Left lobe of liver (tissue), 2 donors: ENCODE results near the gene INPP1. TPM values are rescaled to one million over a fixed set of nuclear protein-coding genes. Genes with fewer than 3 reads are reported as not detected.
A peak's percentile ranks its signal among the peaks of the same experiment; 100 is the strongest.
"Not testable (repeated sequence)": the region's sequence is repeated elsewhere in the genome, so short reads cannot be mapped to it uniquely, and the experiment has no call there.

Experiments
- ATAC-seq: fragments of 200-7000 bp; cut with Tn5 transposase; one replicate; pipeline ENCODE4 v1.9.1; 2020; ENCODE audit warnings: mild to moderate bottlenecking, moderate library complexity
- DNase-seq: peaks from one replicate; pipeline ENCODE4 v3.0.0-alpha.2; 2020; ENCODE audit warnings: low spot score
- total RNA-seq: library from RNA; stranded (reverse); gene quantifications from one replicate; pipeline ENCODE4 v1.2.1, GENCODE V29; 2021
- donor health status: DM: no; HTN: no; CAD: no; lungs with moderate emphysema.
- donor health status: DM: no; HTN: yes; CAD: no.

Gene INPP1
- total RNA-seq, 1 donor from 2014 or later, result 12.4 TPM

DNA sequence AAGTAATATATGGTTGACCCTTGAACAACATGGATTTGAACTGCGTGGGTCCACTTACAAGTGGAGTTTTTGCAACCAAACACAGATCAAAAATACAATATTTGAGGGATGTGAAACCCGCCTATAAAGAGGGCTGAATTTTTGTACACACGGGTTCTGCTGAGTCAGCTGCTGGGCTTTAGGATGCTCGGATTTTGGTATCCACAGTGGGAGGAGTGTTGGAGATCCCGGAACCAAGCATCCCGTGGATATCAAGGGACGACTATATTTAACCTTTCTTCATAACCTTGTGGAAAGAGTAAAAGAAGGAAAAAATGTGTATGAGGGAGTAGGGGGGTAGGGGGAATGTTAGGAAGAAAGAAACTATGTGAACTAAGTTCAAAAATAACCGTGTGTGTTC lies 10.0 kb upstream of the INPP1 start:
- DNase-seq, result no peak
- no peak for ATAC-seq

GRCh38 chr2:190333928-190334327 lies 9.5 kb upstream of the INPP1 start:
- DNase-seq, result no peak
- no peak for ATAC-seq

- DNase-seq (peak; percentile 68), ATAC-seq (peak; percentile 90)
These were observed 8.7 kb upstream of the INPP1 start for GRCh38 chr2:190334479-190335224.

- peak; percentile 62 for ATAC-seq
- DNase-seq, result no peak
These were observed 8.2 kb upstream of the INPP1 start for GRCh38 chr2:190335225-190335559.

- not testable (repeated sequence) for DNase-seq, ATAC-seq
These were observed 7.8 kb upstream of the INPP1 start for GRCh38 chr2:190335584-190335983.

DNA sequence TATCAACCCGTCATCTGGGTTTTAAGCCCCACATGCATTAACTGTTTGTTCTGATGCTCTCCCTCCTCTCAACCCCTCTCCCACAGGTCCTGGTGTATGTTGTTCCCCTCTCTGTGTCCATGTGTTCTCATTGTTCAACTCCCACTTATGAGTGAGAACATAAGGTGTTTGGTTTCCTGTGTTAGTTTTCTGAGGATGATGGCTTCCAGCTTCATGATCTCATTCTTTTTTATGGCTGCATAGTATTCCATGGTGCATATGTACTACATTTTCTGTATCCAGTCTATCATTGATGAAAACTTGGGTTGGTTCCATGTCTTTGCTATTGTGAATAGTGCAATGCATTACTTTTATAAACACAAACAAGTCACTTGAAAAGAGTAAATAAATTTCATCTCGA lies 7.0 kb upstream of the INPP1 start:
- DNase-seq (no peak), ATAC-seq (no peak)

- no peak for ATAC-seq
- DNase-seq, result no peak
These were observed 4.9 kb upstream of the INPP1 start for GRCh38 chr2:190338453-190338852.

- no peak for DNase-seq
- ATAC-seq, result no peak
These were observed 4.0 kb upstream of the INPP1 start for GRCh38 chr2:190339394-190339793.

DNA sequence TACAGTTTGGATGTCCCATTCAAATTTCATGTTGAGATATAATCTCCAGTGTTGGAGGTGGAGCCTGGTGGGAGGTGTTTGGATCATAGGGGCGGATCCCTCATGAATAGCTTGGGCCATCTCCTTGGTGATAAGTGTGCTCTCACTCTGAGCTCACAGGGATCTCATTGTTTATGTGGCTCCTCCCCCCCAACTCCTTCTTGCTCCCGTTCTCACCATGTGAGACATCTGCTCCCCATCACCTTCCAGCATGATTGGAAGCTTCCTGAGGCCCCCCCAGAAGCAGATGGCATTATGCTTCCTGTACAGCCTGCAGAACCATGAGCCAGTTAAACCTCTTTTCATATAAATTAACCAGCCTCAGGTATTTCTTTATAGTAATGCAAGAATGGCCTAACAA lies 3.0 kb upstream of the INPP1 start:
- DNase-seq (no peak), ATAC-seq (no peak)

GRCh38 chr2:190342611-190343010 lies 778 bp upstream of the INPP1 start:
- ATAC-seq, result no peak
- DNase-seq, result no peak

GRCh38 chr2:190343089-190343535 lies 277 bp upstream of the INPP1 start:
- ATAC-seq (no peak), DNase-seq (no peak)

GRCh38 chr2:190344276-190344827 lies 963 bp downstream of the INPP1 start:
- ATAC-seq (peak; percentile 91), DNase-seq (peak; percentile 82)

GRCh38 chr2:190350371-190350770 lies 7.0 kb downstream of the INPP1 start:
- no peak for ATAC-seq

DNA sequence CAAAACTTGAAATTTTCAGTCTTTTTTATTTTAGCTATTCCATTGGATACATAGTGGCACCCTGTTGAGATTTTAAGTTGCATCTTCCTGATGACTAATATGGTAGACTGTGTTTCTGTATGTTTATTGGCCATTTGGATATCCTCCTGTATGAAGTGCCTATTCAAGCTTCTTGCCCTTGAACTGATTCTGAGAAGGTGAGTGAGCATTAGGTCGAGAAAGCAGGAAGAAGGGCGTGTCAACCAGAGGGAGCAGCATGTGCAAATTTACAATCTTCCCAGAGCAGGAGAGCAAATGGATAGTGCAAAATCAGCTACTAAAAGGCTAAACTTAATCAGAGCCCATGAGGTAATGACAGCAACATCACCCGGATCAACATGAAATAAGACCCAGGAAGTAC lies 8.6 kb downstream of the INPP1 start:
- DNase-seq (no peak), ATAC-seq (no peak)

More at GRCh38 chr2:190350371-190350770, 7.0 kb downstream of the INPP1 start:
- DNase-seq, result no peak

DNA sequence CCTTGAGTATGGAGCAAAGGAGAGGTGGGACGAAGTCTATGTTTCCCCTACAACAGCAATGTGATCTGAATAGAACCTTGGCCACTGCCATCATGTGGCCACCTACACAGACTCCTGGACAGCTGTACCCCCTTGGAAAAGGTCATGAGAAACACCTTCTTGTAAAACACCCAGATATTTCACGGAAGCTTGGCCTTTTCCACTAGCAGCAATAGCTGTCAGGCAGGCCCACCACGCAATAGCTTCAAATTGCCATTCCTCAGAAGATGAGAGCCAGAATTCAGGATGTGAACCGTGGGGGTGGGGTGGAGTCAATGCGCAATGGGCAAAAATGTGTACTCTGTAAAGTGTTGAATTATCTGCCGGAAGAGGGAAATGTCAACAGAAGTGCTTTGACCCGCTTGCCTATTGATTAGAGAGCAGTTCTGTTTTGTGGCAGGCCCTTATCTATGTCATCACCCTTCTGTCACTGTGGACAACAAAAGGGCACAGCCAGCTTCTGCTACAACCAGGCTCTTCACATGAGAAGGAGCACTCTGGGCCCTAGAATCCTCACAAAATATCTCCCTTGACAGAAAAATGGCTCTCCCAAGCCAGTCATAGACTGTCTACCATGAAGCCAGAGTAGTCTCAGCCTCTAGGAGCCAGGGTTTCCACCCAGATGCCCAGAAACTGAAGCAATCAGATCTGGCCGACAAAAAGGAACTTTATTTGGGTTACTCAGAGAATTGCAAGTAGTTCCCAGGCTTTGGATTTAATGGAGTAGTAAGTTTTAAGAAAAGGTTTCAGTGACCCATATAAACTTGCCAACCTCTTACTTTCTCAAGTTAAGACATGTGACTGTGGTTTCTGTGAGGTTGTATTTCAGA lies 9.5 kb downstream of the INPP1 start:
- ATAC-seq, result peak; percentile 93
- DNase-seq, result peak; percentile 91

DNA sequence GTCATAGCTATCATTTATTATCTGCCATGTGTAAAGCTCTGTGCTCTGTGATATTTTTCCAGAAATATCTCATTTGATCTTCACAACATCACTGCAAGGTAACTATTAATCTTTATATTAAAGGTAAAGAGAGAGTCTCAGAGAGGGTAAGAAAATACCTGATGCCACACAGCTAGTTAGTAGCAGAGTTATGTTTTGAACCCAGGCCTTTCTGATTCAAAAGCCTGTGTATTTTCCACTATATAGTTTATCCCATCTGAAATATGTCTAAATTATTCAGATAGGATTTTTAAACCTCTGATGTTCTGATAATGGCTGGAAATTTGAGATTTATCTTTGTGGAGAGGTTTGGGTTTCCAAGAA lies 10.1 kb downstream of the INPP1 start:
- no peak for ATAC-seq

GRCh38 chr2:190354003-190354690 lies 10.8 kb downstream of the INPP1 start:
- ATAC-seq (no peak), DNase-seq (no peak)

More for the DNA sequence above, 10.1 kb downstream of the INPP1 start:
- no peak for DNase-seq

DNA sequence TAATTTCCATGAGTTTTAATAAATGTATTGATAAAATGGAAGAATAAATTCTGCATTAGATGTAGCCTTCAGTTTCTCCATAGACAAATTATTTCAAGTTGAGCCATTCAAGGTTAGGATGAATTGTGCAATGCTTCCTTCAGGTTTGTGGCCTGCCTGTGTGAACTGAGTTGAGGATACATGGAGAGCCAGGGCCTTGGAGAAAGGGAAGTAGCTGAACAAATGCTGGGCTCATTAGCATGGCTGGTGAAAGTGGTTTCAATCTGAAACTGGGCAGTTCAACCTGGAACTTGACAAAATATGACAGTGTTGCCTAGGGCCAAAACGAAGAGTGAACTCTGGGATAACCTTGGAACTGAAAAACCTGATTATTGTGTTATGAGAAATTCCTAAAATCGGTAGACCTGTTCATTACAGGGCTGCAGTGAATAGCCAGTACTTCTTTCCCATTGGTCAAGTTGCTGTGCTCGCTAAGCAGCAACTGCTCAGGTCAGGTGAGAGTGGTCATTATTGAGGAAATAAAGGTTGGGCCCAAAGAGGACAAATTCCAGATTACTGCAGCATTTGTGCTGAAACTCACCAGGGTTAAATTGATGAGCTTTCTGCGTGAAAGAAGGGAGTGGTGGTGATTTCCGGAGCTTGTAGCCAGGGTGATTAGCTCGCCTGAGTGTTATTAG lies 12.7 kb downstream of the INPP1 start:
- DNase-seq (no peak), ATAC-seq (peak; percentile 25)

DNA sequence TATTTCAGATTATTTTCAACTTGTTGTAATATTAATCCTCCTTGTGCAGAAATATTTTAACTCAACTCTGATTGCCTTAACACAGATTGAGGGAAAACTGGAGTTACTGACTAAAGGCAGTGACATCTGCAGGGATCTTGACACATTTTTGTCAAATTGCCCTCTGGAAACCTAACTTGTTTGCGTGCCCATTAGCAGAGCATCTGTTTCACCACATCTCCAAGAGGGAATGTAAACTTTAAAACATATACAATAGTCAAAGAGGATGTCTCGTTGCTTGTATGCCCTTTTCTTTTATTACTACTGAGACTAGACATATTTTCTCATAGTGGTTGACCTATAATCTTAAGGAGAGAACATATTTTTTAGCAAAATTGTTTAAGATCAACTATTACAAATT lies 14.2 kb downstream of the INPP1 start:
- no peak for ATAC-seq
- DNase-seq, result no peak

DNA sequence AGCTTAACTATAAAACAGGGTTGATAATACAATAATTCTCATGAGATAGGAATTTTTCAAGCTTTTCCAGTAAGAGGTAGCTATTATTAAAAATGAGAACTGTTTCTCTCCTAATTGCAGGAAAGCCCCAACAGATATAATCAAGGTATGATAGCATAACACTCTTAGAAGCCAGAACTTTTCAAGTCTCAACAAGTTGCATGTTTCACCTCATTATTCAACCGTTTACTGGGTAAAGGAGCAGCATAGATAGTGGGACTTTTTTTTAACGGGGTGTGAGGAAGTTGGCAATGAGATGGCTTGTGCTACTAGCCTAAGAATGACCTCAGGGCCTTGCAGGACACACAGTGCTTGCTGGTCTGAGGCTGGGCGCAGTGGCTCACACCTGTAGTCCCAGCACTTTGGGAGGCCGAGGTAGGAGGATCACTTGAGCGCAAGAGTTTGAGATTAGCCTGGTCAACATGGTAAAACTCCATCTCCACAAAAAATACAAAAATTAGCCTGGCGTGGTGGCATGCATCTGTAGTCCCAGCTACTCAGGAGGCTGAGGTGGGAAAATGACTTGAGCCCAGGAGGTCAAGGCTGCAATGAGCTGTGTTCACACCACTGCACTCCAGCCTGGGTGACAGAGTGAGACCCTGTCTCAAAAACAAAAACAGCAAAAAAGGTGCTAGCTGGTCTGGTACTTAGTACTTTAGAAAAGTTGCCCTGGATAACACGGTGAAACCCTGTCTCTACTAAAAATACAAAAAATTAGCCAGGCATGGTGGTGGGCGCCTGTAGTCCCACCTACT lies 15.5 kb downstream of the INPP1 start:
- peak; percentile 7 for ATAC-seq
- DNase-seq, result not testable (repeated sequence)
